ENCODE measurements around the gene RALBP1.
"Not testable (repeated sequence)": the region's sequence is repeated elsewhere in the genome, so short reads cannot be mapped to it uniquely, and the experiment has no call there.

- not testable (repeated sequence) for TF ChIP-seq CTCF, EZH2phosphoT487 (IDR thresholded peaks at IDR 0.05; ENCODE audit: low read length)
These were observed 24.4 kb upstream of the RALBP1 start for GRCh38 chr18:9450920-9451319.

Data from MM.1S (cell line).